ENCODE data around the gene PMM1.
A peak's percentile ranks its signal among the peaks of the same experiment; 100 is the strongest.

- TF ChIP-seq CTCF (IDR thresholded peaks at IDR 0.05 in 4 of 5, conservative IDR thresholded peaks at IDR 0.05 in 1 of 5) (peak; percentile 51 to 68 (median 59)), POLR2A (IDR thresholded peaks at IDR 0.05) (no peak)
Observed at GRCh38 chr22:41596776-41597634, 7.4 kb upstream of the PMM1 start.

All from gastrocnemius medialis (tissue), 4 donors.